OCI-LY3 (cell line): ENCODE data around the gene UBQLNL.

Experiments
- CTCF ChIP-seq: fragments of 200-600, 300-600 bp; sonication (generic); IDR thresholded peaks from 2 replicates; pipeline ENCODE4 v1.5.1; 2014; ENCODE audit warnings: antibody characterized with exemption, low read length, low read depth
- EZH2phosphoT487 ChIP-seq: fragments of 200-600 bp; shearing (Covaris generic); IDR thresholded peaks from 2 replicates; pipeline ENCODE4 v1.6.1; 2018; ENCODE audit warnings: antibody characterized with exemption, mixed run types, low read depth

GRCh38 chr11:5507933-5508305 lies 8.6 kb downstream of the UBQLNL start:
- TF ChIP-seq CTCF (no peak), EZH2phosphoT487 (no peak)
